ENCODE results near the gene ZMYND8. TPM values are rescaled to one million over a fixed set of nuclear protein-coding genes. Genes with fewer than 3 reads are reported as not detected.

The ZMYND8 gene
- total and polyA plus RNA-seq, 10 of the 15 experiments (the other 5 are each of a cell fraction or from before 2014, with no cell fraction given) = 12.9 to 54.8 (median 23.1) TPM

GRCh38 chr20:47272893-47273590 lies 83.5 kb downstream of the ZMYND8 start (continued):
- TF ChIP-seq ZNF592 (IDR thresholded peaks at IDR 0.05) (peak; percentile 80; the same call in 1 of the 2 replicates), ZNF274 (IDR thresholded peaks at IDR 0.05; ENCODE audit: insufficient read depth, insufficient read length) (no peak), IKZF1 (conservative IDR thresholded peaks at IDR 0.05) (peak; percentile 20; the same call in 1 of the 2 replicates), YBX1 (IDR thresholded peaks at IDR 0.05) (no peak), HDAC6 (IDR thresholded peaks at IDR 0.05; ENCODE audit: unreplicated experiment) (no peak), KLF5 (IDR thresholded peaks at IDR 0.05; ENCODE audit: partially characterized antibody) (no peak), TCF3 (IDR thresholded peaks at IDR 0.05; ENCODE audit: borderline replicate concordance, insufficient read depth, low read depth, low read length) (no peak), ZNF622 (IDR thresholded peaks at IDR 0.05) (no peak), SKIL (IDR thresholded peaks at IDR 0.05; ENCODE audit: low read depth, poor library complexity, severe bottlenecking) (peak; percentile 41), SMC3 (IDR thresholded peaks at IDR 0.05; ENCODE audit: borderline replicate concordance, low read length) (peak; percentile 90), RELA (IDR thresholded peaks at IDR 0.05; ENCODE audit: borderline replicate concordance, partially characterized antibody) (no peak), EED (IDR thresholded peaks at IDR 0.05; ENCODE audit: low read depth) (no peak), ZNF24 (IDR thresholded peaks at IDR 0.05) (no peak), BMI1 (IDR thresholded peaks at IDR 0.05; ENCODE audit: borderline replicate concordance) (no peak), ETV6 (conservative IDR thresholded peaks at IDR 0.05 in 1 of 2, IDR thresholded peaks at IDR 0.05 in 1 of 2; ENCODE audit: borderline replicate concordance in 1 of 2, low read depth in 1 of 2) (peak in 1 of 2 experiments; percentile 97; a peak in 1 of 4 replicates), GABPA (IDR thresholded peaks at IDR 0.05; ENCODE audit: low read depth) (no peak), RUNX3 (IDR thresholded peaks at IDR 0.05; ENCODE audit: low read length) (peak; percentile 17; the same call in 1 of the 2 replicates), CHD1 (IDR thresholded peaks at IDR 0.05; ENCODE audit: low read depth, low read length) (no peak), LARP7 (IDR thresholded peaks at IDR 0.05) (no peak), EP300 (IDR thresholded peaks at IDR 0.05; ENCODE audit: borderline replicate concordance in 1 of 2, control insufficient read depth in 1 of 2, low read depth in 2 of 2, low read length in 2 of 2) (no peak), IRF5 (IDR thresholded peaks at IDR 0.05; ENCODE audit: borderline replicate concordance) (no peak), JUNB (IDR thresholded peaks at IDR 0.05) (no peak)
- TF ChIP-seq, protein P1, sequence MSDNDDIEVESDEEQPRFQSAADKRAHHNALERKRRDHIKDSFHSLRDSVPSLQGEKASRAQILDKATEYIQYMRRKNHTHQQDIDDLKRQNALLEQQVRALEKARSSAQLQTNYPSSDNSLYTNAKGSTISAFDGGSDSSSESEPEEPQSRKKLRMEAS (IDR thresholded peaks at IDR 0.05; ENCODE audit: low read depth, low read length) = no peak

Data from GM12878 (cell line).